SH-SY5Y (cell line): ENCODE measurements around the gene DNER.

Experiments used
- GATA2 ChIP-seq: IDR thresholded peaks from 2 replicates; pipeline ENCODE4 v1.6.1; 2011; ENCODE audit warnings: mild to moderate bottlenecking, low read depth, low read length
- GATA3 ChIP-seq: IDR thresholded peaks from 2 replicates; pipeline ENCODE4 v1.6.1; 2011; ENCODE audit warnings: low read depth, mild to moderate bottlenecking, low read length, moderate library complexity

GRCh38 chr2:229380101-229380625 is 334.2 kb downstream of the DNER start:
- no peak for TF ChIP-seq GATA2
- TF ChIP-seq GATA3, result no peak
